H9 (cell line): ENCODE data around the gene NCAM1. TPM values are rescaled to one million over a fixed set of nuclear protein-coding genes. Genes with fewer than 3 reads are reported as not detected.

Source experiments
- DNase-seq: peaks from one replicate; pipeline ENCODE4 v3.0.0-alpha.2; 2017
- H2AFZ ChIP-seq: one replicate; pipeline ENCODE4 v1.6.1; 2013; ENCODE audit warnings: mild to moderate bottlenecking, low read length, control low read depth, moderate library complexity
- H2AK5ac ChIP-seq: 2 replicates; pipeline ENCODE4 v1.6.1; 2013; ENCODE audit warnings: low read length, control low read depth, mixed read lengths; ENCODE audit not compliant: insufficient read length
- H2BK120ac ChIP-seq: one replicate; pipeline ENCODE4 v1.6.1; 2013; ENCODE audit warnings: low read depth, mild to moderate bottlenecking, low read length, control low read depth, inconsistent platforms; ENCODE audit not compliant: poor library complexity, severe bottlenecking
- H2BK12ac ChIP-seq: 2 replicates; pipeline ENCODE4 v1.6.1; 2013; ENCODE audit warnings: low read length, control low read depth, mixed read lengths, low read depth; ENCODE audit not compliant: insufficient read length
- H2BK15ac ChIP-seq: 2 replicates; pipeline ENCODE4 v1.6.1; 2013; ENCODE audit warnings: low read depth, low read length, control low read depth
- H2BK20ac ChIP-seq: one replicate; pipeline ENCODE4 v1.6.1; 2013; ENCODE audit warnings: low read depth, mild to moderate bottlenecking, low read length, control low read depth, inconsistent platforms; ENCODE audit not compliant: poor library complexity, severe bottlenecking
- H2BK5ac ChIP-seq: 2 replicates; pipeline ENCODE4 v1.6.1; 2013; ENCODE audit warnings: low read length, control low read depth, mixed read lengths; ENCODE audit not compliant: insufficient read length
- H3K14ac ChIP-seq: 2 replicates; pipeline ENCODE4 v1.6.1; 2013; ENCODE audit warnings: low read length, control low read depth; ENCODE audit not compliant: insufficient read depth
- H3K18ac ChIP-seq: 2 replicates; pipeline ENCODE4 v1.6.1; 2013; ENCODE audit warnings: low read depth, mild to moderate bottlenecking, mixed read lengths, low read length, control low read depth; ENCODE audit not compliant: insufficient read length
- H3K23ac ChIP-seq: 2 replicates; pipeline ENCODE4 v1.6.1; 2013; ENCODE audit warnings: low read length, control low read depth, mixed read lengths, low read depth; ENCODE audit not compliant: insufficient read length
- H3K23me2 ChIP-seq: 2 replicates; pipeline ENCODE4 v1.6.1; 2013; ENCODE audit warnings: low read depth, mild to moderate bottlenecking, mixed read lengths, low read length, control low read depth; ENCODE audit not compliant: insufficient read length, poor library complexity, severe bottlenecking
- H3K27ac ChIP-seq: 2 replicates; pipeline ENCODE4 v1.5.1; 2013; ENCODE audit warnings: low read length, control low read depth, mixed read lengths, low read depth; ENCODE audit not compliant: insufficient read length
- H3K27me3 ChIP-seq: 2 replicates; pipeline ENCODE4 v1.6.1; 2013; ENCODE audit warnings: low read length, control low read depth, inconsistent platforms; ENCODE audit not compliant: insufficient read depth
- H3K4ac ChIP-seq: 2 replicates; pipeline ENCODE4 v1.6.1; 2013; ENCODE audit warnings: low read depth, mild to moderate bottlenecking, control low read depth, inconsistent platforms, low read length, moderate library complexity
- H3K4me1 ChIP-seq: 2 replicates; pipeline ENCODE4 v1.6.1; 2013; ENCODE audit warnings: low read length, control low read depth, inconsistent platforms; ENCODE audit not compliant: insufficient read depth
- H3K4me2 ChIP-seq: 2 replicates; pipeline ENCODE4 v1.6.1; 2013; ENCODE audit warnings: low read length, control low read depth, mixed read lengths; ENCODE audit not compliant: insufficient read length, insufficient read depth
- H3K56ac ChIP-seq: 2 replicates; pipeline ENCODE4 v1.6.1; 2013; ENCODE audit warnings: low read depth, mild to moderate bottlenecking, mixed read lengths, low read length, control low read depth; ENCODE audit not compliant: insufficient read length
- H3K79me1 ChIP-seq: 2 replicates; pipeline ENCODE4 v1.6.1; 2013; ENCODE audit warnings: low read depth, mild to moderate bottlenecking, moderate library complexity, low read length, control low read depth, inconsistent platforms; ENCODE audit not compliant: insufficient read depth, poor library complexity, severe bottlenecking
- H3K79me2 ChIP-seq: 2 replicates; pipeline ENCODE4 v1.6.1; 2013; ENCODE audit warnings: low read length, control low read depth, inconsistent platforms; ENCODE audit not compliant: insufficient read depth
- H3K9ac ChIP-seq: 2 replicates; pipeline ENCODE4 v1.6.1; 2013; ENCODE audit warnings: low read length, control low read depth, mixed read lengths; ENCODE audit not compliant: insufficient read length; ENCODE audit errors: extremely low read depth
- H3K9me3 ChIP-seq: one replicate; pipeline ENCODE4 v1.6.1; 2013; ENCODE audit warnings: low read depth, low read length, inconsistent platforms; ENCODE audit not compliant: control insufficient read depth
- H3T11ph ChIP-seq: one replicate; pipeline ENCODE4 v1.6.1; 2013; ENCODE audit warnings: mild to moderate bottlenecking, low read length, control low read depth, inconsistent platforms
- H4K20me1 ChIP-seq: one replicate; pipeline ENCODE4 v1.6.1; 2013; ENCODE audit not compliant: control insufficient read depth, insufficient read length, insufficient read depth
- H4K5ac ChIP-seq: 2 replicates; pipeline ENCODE4 v1.6.1; 2013; ENCODE audit warnings: low read depth, mild to moderate bottlenecking, mixed read lengths, low read length, control low read depth; ENCODE audit not compliant: insufficient read length
- H4K8ac ChIP-seq: replicated peaks from 2 replicates; pipeline ENCODE4 v1.6.1; 2013; ENCODE audit warnings: low read length, control low read depth, mixed read lengths, low read depth; ENCODE audit not compliant: insufficient read length
- H4K91ac ChIP-seq: 2 replicates; pipeline ENCODE4 v1.6.1; 2013; ENCODE audit warnings: low read depth, mild to moderate bottlenecking, moderate library complexity, mixed read lengths, low read length, control low read depth; ENCODE audit not compliant: insufficient read length
- H3K27ac Mint-ChIP-seq, 3 experiments: 2 replicates in 2 of 3; 3 replicates in 1 of 3; pipeline ENCODE4 v1.8.0; 2020 to 2021; ENCODE audit warnings: mixed read lengths in 3 of 3, mild to moderate bottlenecking in 1 of 3, moderate library complexity in 1 of 3
- H3K27me3 Mint-ChIP-seq: 2 replicates; pipeline ENCODE4 v1.8.0; 2021; ENCODE audit warnings: low read depth, mild to moderate bottlenecking, moderate library complexity, mixed read lengths
- H3K36me3 Mint-ChIP-seq, 3 experiments: 2 replicates in 2 of 3; 3 replicates in 1 of 3; pipeline ENCODE4 v1.8.0; 2020 to 2021; ENCODE audit warnings: low read depth in 3 of 3, mixed read lengths in 3 of 3; ENCODE audit not compliant: insufficient read depth in 1 of 3
- H3K4me1 Mint-ChIP-seq, 2 experiments: 2 replicates each; pipeline ENCODE4 v1.8.0; 2020; ENCODE audit warnings: mixed read lengths in 2 of 2
- H3K4me3 Mint-ChIP-seq, 2 experiments: 2 replicates in 1 of 2; 3 replicates in 1 of 2; pipeline ENCODE4 v1.8.0; 2020 to 2021; ENCODE audit warnings: mild to moderate bottlenecking in 2 of 2, mixed read lengths in 2 of 2, moderate library complexity in 1 of 2
- H3K9me3 Mint-ChIP-seq, 2 experiments: 2 replicates in 1 of 2; 3 replicates in 1 of 2; pipeline ENCODE4 v1.8.0; 2020; ENCODE audit warnings: mild to moderate bottlenecking in 2 of 2, mixed read lengths in 2 of 2, moderate library complexity in 1 of 2
- WGBS: extraction: QIAGEN DNeasy Blood & Tissue Kit; methylation state at CpG from one replicate; pipeline ENCODE4 v1.1.7; 2013; ENCODE audit warnings: missing lambda C conversion rate, low lambda C conversion rate, mixed read lengths; ENCODE audit not compliant: insufficient read length; ENCODE audit errors: extremely low coverage; 5-methylcytosine and 5-hydroxymethylcytosine counted together
- total RNA-seq: library from RNA; stranded (reverse); gene quantifications from 2 replicates; pipeline ENCODE4 v1.2.1, GENCODE V29; 2021
- TF ChIP-seq, protein P1 (sequence below): fragments of 200-600 bp; sonication (generic); conservative IDR thresholded peaks from 3 replicates; pipeline ENCODE4 v1.8.0; 2021; ENCODE audit warnings: antibody characterized with exemption, mild to moderate bottlenecking

Gene NCAM1
- total RNA-seq, 1 experiment from 2014 or later, result 2.5 TPM

DNA sequence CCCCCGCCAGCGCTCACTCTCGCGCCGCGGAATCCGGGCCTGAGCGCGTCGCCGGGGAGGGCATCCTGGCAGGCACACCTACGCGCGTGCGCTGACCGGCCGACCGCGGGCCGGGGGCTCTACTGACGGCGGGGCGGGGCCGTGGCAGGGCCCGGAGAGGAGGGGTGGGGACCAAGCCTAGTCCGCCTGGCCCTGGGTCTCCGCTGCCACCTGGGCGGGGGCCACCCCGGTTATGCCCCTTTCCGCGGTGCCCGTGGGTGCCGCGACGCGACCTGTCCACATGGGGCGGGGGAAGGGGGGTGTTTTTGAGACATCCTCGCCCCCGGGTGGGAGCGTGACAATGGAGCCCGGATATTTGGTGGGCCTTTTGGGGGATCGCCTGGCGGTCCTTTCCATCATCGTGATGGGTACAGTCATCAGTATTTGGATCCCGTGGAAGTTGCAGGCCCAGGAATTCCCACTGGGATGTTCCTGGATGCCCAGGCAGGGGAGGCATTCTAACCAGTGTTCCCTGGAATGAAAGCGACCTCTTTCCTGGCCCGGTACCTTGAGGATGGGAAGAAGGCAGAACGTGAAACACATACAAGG is 2.2 kb downstream of the NCAM1 start:
- H3K23ac ChIP-seq, result no peak overlapping the region
- no peak overlapping the region for H3K27ac ChIP-seq
- TF ChIP-seq, protein P1, sequence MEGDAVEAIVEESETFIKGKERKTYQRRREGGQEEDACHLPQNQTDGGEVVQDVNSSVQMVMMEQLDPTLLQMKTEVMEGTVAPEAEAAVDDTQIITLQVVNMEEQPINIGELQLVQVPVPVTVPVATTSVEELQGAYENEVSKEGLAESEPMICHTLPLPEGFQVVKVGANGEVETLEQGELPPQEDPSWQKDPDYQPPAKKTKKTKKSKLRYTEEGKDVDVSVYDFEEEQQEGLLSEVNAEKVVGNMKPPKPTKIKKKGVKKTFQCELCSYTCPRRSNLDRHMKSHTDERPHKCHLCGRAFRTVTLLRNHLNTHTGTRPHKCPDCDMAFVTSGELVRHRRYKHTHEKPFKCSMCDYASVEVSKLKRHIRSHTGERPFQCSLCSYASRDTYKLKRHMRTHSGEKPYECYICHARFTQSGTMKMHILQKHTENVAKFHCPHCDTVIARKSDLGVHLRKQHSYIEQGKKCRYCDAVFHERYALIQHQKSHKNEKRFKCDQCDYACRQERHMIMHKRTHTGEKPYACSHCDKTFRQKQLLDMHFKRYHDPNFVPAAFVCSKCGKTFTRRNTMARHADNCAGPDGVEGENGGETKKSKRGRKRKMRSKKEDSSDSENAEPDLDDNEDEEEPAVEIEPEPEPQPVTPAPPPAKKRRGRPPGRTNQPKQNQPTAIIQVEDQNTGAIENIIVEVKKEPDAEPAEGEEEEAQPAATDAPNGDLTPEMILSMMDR, result no peak
- H3K23me2 ChIP-seq, result peaks cover 21% of the 10 kb centered on the region
- H3K27ac Mint-ChIP-seq, result no peak overlapping the region
- H2BK12ac ChIP-seq, result no peak overlapping the region
- peak overlapping the region; percentile 85 for H3K4me2 ChIP-seq
- H2BK5ac ChIP-seq, result no peak overlapping the region
- no peak overlapping the region for H4K91ac ChIP-seq
- H3K4ac ChIP-seq, result no peak overlapping the region
- peak overlapping the region; percentile 84 to 96 for H3K4me3 Mint-ChIP-seq
- H3K9me3 ChIP-seq, result no peaks in the 10 kb centered on the region
- peaks cover 5% of the 10 kb centered on the region; the same call in 1 of the 2 replicates for H3K27me3 ChIP-seq
- no peak overlapping the region for H3T11ph ChIP-seq
- H4K20me1 ChIP-seq, result no peaks in the 10 kb centered on the region
- no peaks in the 10 kb centered on the region; a peak in 1 of 7 replicates for H3K36me3 Mint-ChIP-seq
- peaks cover 11% of the 10 kb centered on the region in 2 experiments for H3K4me1 Mint-ChIP-seq
- no peak for DNase-seq
- peaks cover 68% of the 10 kb centered on the region for H3K27me3 Mint-ChIP-seq
- H3K9ac ChIP-seq, result no peak overlapping the region
- H4K5ac ChIP-seq, result no peak overlapping the region
- H3K79me1 ChIP-seq, result no peaks in the 10 kb centered on the region
- H3K9me3 Mint-ChIP-seq, result peaks cover 0 to 5% of the 10 kb centered on the region in 2 experiments; a peak in 1 of 5 replicates
- H3K56ac ChIP-seq, result no peak overlapping the region
- no CpG with 5 or more reads among the region's 48 CpGs for WGBS
- no peak overlapping the region for H2BK15ac ChIP-seq
- no peaks in the 10 kb centered on the region for H3K4me1 ChIP-seq
- H2BK20ac ChIP-seq, result no peak overlapping the region
- no peak overlapping the region for H2BK120ac ChIP-seq
- H2AK5ac ChIP-seq, result no peak overlapping the region
- no peak overlapping the region for H2AFZ ChIP-seq
- no peak overlapping the region for H3K14ac ChIP-seq
- no peak overlapping the region for H3K18ac ChIP-seq
- no peak overlapping the region for H4K8ac ChIP-seq
- H3K79me2 ChIP-seq, result no peaks in the 10 kb centered on the region; the same call in 1 of the 2 replicates
